ENCODE measurements around the gene MGAT3.

GRCh38 chr22:39475337-39475736 is 18.5 kb downstream of the MGAT3 start:
- TF ChIP-seq ZNF329 (CRISPR knock-in tag; IDR thresholded peaks at IDR 0.05; ENCODE audit: low read depth) (no peak), HOMEZ (CRISPR knock-in tag; IDR thresholded peaks at IDR 0.05; ENCODE audit: low read depth) (no peak), GPBP1L1 (CRISPR knock-in tag; IDR thresholded peaks at IDR 0.05) (no peak), ZNF570 (CRISPR knock-in tag; IDR thresholded peaks at IDR 0.05; ENCODE audit: borderline replicate concordance) (no peak), BHLHE40 (IDR thresholded peaks at IDR 0.05; ENCODE audit: low read length) (no peak), SMARCC2 (IDR thresholded peaks at IDR 0.05) (no peak), PCBP1 (IDR thresholded peaks at IDR 0.05; ENCODE audit: borderline replicate concordance, low read depth, low read length) (no peak), ZFP41 (CRISPR knock-in tag; IDR thresholded peaks at IDR 0.05; ENCODE audit: borderline replicate concordance) (no peak), CTCF (CRISPR knock-in tag; IDR thresholded peaks at IDR 0.05) (no peak), EZH2 (conservative IDR thresholded peaks at IDR 0.05; ENCODE audit: low read depth, low read length) (no peak), ATF3 (CRISPR knock-in tag; IDR thresholded peaks at IDR 0.05) (no peak), SIN3B (IDR thresholded peaks at IDR 0.05; ENCODE audit: low read length) (no peak), ZNF501 (CRISPR knock-in tag; IDR thresholded peaks at IDR 0.05) (no peak)
